HEK293 (cell line): ENCODE data around the gene SYS1.

ENCODE experiments used
- CTCF ChIA-PET: fragments of 350-600 bp; formaldehyde crosslinking; extraction: SDS; loops from one replicate; lab custom pipeline; 2021; ENCODE audit warnings: antibody characterized with exemption; lab: Yijun Ruan, JAX
- POLR2A ChIA-PET: fragments of 300-600 bp; formaldehyde crosslinking; extraction: SDS; loops from one replicate; lab custom pipeline; 2020; ENCODE audit warnings: antibody characterized with exemption, inconsistent platforms; lab: Yijun Ruan, JAX
- H3K27ac ChIP-seq: fragments of 200-500 bp; sonication (Bioruptor generic); 2 replicates; pipeline ENCODE4 v1.5.1; 2014; ENCODE audit warnings: low read depth, low read length, control low read depth, inconsistent platforms; ENCODE audit errors: extremely low read depth
- H3K36me3 ChIP-seq, 2 experiments: fragments of 200-500 bp in 1 of 2; sonication (Bioruptor generic) in 1 of 2; 1 replicate in 1 of 2; 2 replicates in 1 of 2; pipeline ENCODE4 v1.5.1; 2014 to 2017; ENCODE audit warnings: inconsistent platforms in 2 of 2, low read length in 2 of 2; ENCODE audit not compliant: control insufficient read depth in 2 of 2, insufficient read depth in 1 of 2
- H3K4me1 ChIP-seq: fragments of 200-500 bp; sonication (Bioruptor generic); 2 replicates; pipeline ENCODE4 v1.5.1; 2014; ENCODE audit warnings: mild to moderate bottlenecking, low read length, inconsistent platforms; ENCODE audit not compliant: control insufficient read depth, insufficient read depth
- H3K4me3 ChIP-seq: 2 replicates; pipeline ENCODE4 v1.5.1; 2011; ENCODE audit warnings: low read depth, mild to moderate bottlenecking, control low read depth, low read length, moderate library complexity
- H3K9me3 ChIP-seq: fragments of 200-500 bp; sonication (Bioruptor generic); 2 replicates; pipeline ENCODE4 v1.5.1; 2014; ENCODE audit warnings: low read depth, low read length, inconsistent platforms; ENCODE audit not compliant: control insufficient read depth, insufficient read depth
- GLIS2 ChIP-seq: fragments of 450-650 bp; formaldehyde crosslinking; IDR thresholded peaks from 2 replicates; pipeline ENCODE4 v1.5.1; 2016; ENCODE audit warnings: missing biosample characterization, missing genetic modification characterization
- KLF1 ChIP-seq: fragments of 450-650 bp; formaldehyde crosslinking; IDR thresholded peaks from 2 replicates; pipeline ENCODE4 v1.5.1; 2016; ENCODE audit warnings: missing biosample characterization, missing genetic modification characterization
- KLF8 ChIP-seq: fragments of 450-650 bp; formaldehyde crosslinking; IDR thresholded peaks from 2 replicates; pipeline ENCODE4 v1.5.1; 2016; ENCODE audit warnings: missing biosample characterization, missing genetic modification characterization
- REPIN1 ChIP-seq: fragments of 450-650 bp; formaldehyde crosslinking; IDR thresholded peaks from 2 replicates; pipeline ENCODE4 v1.5.1; 2017; ENCODE audit warnings: missing biosample characterization, missing genetic modification characterization, low read depth
- SETDB1 ChIP-seq: IDR thresholded peaks from one replicate; pipeline ENCODE4 v1.6.1; 2017; ENCODE audit warnings: mild to moderate bottlenecking, low read length, moderate library complexity, mixed read lengths; ENCODE audit not compliant: insufficient read length
- SP7 ChIP-seq: fragments of 450-650 bp; formaldehyde crosslinking; IDR thresholded peaks from 2 replicates; pipeline ENCODE4 v1.5.1; 2016; ENCODE audit warnings: missing biosample characterization, missing genetic modification characterization
- TCF7L2 ChIP-seq: IDR thresholded peaks from 2 replicates; pipeline ENCODE4 v1.6.1; 2011; ENCODE audit warnings: low read depth, mild to moderate bottlenecking, inconsistent platforms, low read length, moderate library complexity, borderline replicate concordance
- ZFP69B ChIP-seq: fragments of 450-650 bp; formaldehyde crosslinking; IDR thresholded peaks from 2 replicates; pipeline ENCODE4 v1.5.1; 2016; ENCODE audit warnings: missing biosample characterization, missing genetic modification characterization
- ZNF157 ChIP-seq: fragments of 450-650 bp; formaldehyde crosslinking; IDR thresholded peaks from 2 replicates; pipeline ENCODE4 v1.5.1; 2016; ENCODE audit warnings: missing biosample characterization, missing genetic modification characterization
- ZNF174 ChIP-seq: fragments of 450-650 bp; formaldehyde crosslinking; IDR thresholded peaks from 2 replicates; pipeline ENCODE4 v1.5.0; 2017; ENCODE audit warnings: missing biosample characterization, mild to moderate bottlenecking, missing genetic modification characterization
- ZNF175 ChIP-seq: fragments of 450-650 bp; formaldehyde crosslinking; IDR thresholded peaks from 2 replicates; pipeline ENCODE4 v1.5.1; 2016; ENCODE audit warnings: missing biosample characterization, missing genetic modification characterization
- ZNF248 ChIP-seq: fragments of 450-650 bp; formaldehyde crosslinking; IDR thresholded peaks from 2 replicates; pipeline ENCODE4 v1.5.1; 2017; ENCODE audit warnings: missing biosample characterization, missing genetic modification characterization
- ZNF292 ChIP-seq: fragments of 450-650 bp; formaldehyde crosslinking; IDR thresholded peaks from 2 replicates; pipeline ENCODE4 v1.5.1; 2016; ENCODE audit warnings: low read depth, missing biosample characterization, missing genetic modification characterization, borderline replicate concordance
- ZNF302 ChIP-seq: fragments of 450-650 bp; formaldehyde crosslinking; IDR thresholded peaks from 2 replicates; pipeline ENCODE4 v1.5.1; 2016; ENCODE audit warnings: missing biosample characterization, missing genetic modification characterization, low read depth
- ZNF350 ChIP-seq: fragments of 450-650 bp; formaldehyde crosslinking; IDR thresholded peaks from 2 replicates; pipeline ENCODE4 v1.5.0; 2017; ENCODE audit warnings: missing biosample characterization, mild to moderate bottlenecking, missing genetic modification characterization
- ZNF473 ChIP-seq: fragments of 450-650 bp; formaldehyde crosslinking; IDR thresholded peaks from 2 replicates; pipeline ENCODE4 v1.5.1; 2017; ENCODE audit warnings: missing biosample characterization, missing genetic modification characterization
- ZNF514 ChIP-seq: fragments of 450-650 bp; formaldehyde crosslinking; IDR thresholded peaks from 2 replicates; pipeline ENCODE4 v1.5.1; 2016; ENCODE audit warnings: missing biosample characterization, missing genetic modification characterization
- ZNF561 ChIP-seq: fragments of 450-650 bp; IDR thresholded peaks from 2 replicates; pipeline ENCODE4 v1.5.1; 2018; ENCODE audit warnings: missing biosample characterization, missing genetic modification characterization, borderline replicate concordance
- ZNF610 ChIP-seq: fragments of 450-650 bp; formaldehyde crosslinking; IDR thresholded peaks from 2 replicates; pipeline ENCODE4 v1.5.1; 2016; ENCODE audit warnings: missing biosample characterization, missing genetic modification characterization, borderline replicate concordance
- ZNF785 ChIP-seq: fragments of 450-650 bp; formaldehyde crosslinking; IDR thresholded peaks from 2 replicates; pipeline ENCODE4 v1.5.1; 2016; ENCODE audit warnings: missing biosample characterization, missing genetic modification characterization
- ZNF837 ChIP-seq: fragments of 450-650 bp; formaldehyde crosslinking; IDR thresholded peaks from 2 replicates; pipeline ENCODE4 v1.5.1; 2016; ENCODE audit warnings: missing biosample characterization, missing genetic modification characterization
- TF ChIP-seq, protein P1 (sequence below): fragments of 450-650 bp; formaldehyde crosslinking; IDR thresholded peaks from 2 replicates; pipeline ENCODE4 v1.5.1; 2017; ENCODE audit warnings: missing biosample characterization, missing genetic modification characterization
- TF ChIP-seq, protein P2 (sequence below): fragments of 450-650 bp; formaldehyde crosslinking; IDR thresholded peaks from 2 replicates; pipeline ENCODE4 v1.5.1; 2016; ENCODE audit warnings: missing biosample characterization, missing genetic modification characterization
- TF ChIP-seq, protein P3 (sequence below): fragments of 450-650 bp; formaldehyde crosslinking; IDR thresholded peaks from 2 replicates; pipeline ENCODE4 v1.5.1; 2017; ENCODE audit warnings: missing biosample characterization, missing genetic modification characterization
- TF ChIP-seq, protein P4 (sequence below): fragments of 450-650 bp; formaldehyde crosslinking; IDR thresholded peaks from 2 replicates; pipeline ENCODE4 v1.5.1; 2016; ENCODE audit warnings: missing biosample characterization, missing genetic modification characterization
- TF ChIP-seq, protein P5 (sequence below): fragments of 450-650 bp; formaldehyde crosslinking; optimal IDR thresholded peaks from 2 replicates; pipeline ENCODE3; 2016; ENCODE audit warnings: missing biosample characterization, mild to moderate bottlenecking, missing genetic modification characterization

Gene SYS1

DNA sequence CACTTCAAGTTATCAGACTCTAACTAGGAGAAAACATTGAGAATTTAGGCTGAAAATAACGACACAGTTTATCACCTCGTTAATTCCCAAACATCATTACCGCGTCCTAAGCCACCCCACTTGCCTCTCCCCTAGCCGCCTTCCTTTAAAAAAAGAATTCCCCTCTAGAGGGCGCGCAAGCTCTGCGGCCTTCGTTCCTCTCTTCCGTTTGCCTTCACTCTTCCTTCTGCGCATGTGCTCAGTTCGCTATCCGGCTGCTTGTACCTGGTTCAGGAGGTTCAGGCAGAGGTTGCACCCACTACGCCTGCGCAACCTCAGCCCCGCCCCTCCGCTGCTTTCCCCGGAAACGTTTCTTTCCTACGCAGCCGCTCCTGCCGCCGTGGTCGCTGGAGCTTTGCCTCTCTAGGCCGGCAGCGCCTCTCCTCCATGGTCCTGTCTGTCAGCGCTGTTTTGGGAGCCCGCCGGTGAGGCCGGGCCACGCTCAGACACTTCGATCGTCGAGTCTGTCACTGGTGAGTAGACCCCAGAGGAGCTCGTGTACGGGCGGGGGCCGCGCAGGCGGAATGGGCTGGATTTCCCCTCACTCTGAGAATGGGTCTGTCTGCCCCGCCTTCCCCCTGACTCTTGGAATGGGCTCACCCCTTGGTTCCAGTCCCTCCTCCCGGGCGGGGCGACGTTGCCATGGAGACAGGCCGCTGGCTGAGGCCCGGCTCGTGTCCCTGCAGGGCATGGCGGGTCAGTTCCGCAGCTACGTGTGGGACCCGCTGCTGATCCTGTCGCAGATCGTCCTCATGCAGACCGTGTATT, at the start of gene SYS1:
SYS1 (plus strand) TSS at position 353 of the 807 bp plus-strand sequence; CDS start at position 729, 376 bp downstream.
- Histone ChIP-seq H3K4me3 (peak within 1 kb of the TSS; percentile 66), H3K36me3 (peaks cover 0 to 31% of the 10 kb centered on the region in 2 experiments; a peak in 1 of 3 replicates), H3K27ac (peak within 1 kb of the TSS; percentile 31; the same call in 1 of the 2 replicates), H3K9me3 (no peaks in the 10 kb centered on the region), H3K4me1 (no peaks in the 10 kb centered on the region; the same call in 1 of the 2 replicates)
- ChIA-PET POLR2A (interaction anchor here (0.6 to 2.4 kb wide), 21 partner anchors 9 to 567 kb away, joined by 3 to 31 read pairs (median 6); partner anchors contain the start of genes DBNDD2, DNTTIP1, PIGT and SDC4), CTCF (interaction anchor here (0.6 to 6.5 kb wide), 32 partner anchors 10 to 1807 kb away, joined by 3 to 92 read pairs (median 4); partner anchors contain the start of gene SDC4)
- TF ChIP-seq ZNF175 (tag by site-specific recombination) (no peak), GLIS2 (0 out of 2 replicates have a peak, but pooled peaks have one; percentile 52), REPIN1 (tag by site-specific recombination) (peak; percentile 83; the same call in 1 of the 2 replicates), ZNF157 (tag by site-specific recombination) (no peak), ZNF473 (no peak), ZNF174 (tag by site-specific recombination) (no peak), TCF7L2 (no peak), KLF8 (peak; percentile 83; the same call in 1 of the 2 replicates), ZNF514 (no peak), ZNF350 (tag by site-specific recombination) (no peak), KLF1 (tag by site-specific recombination) (peak; percentile 63), ZNF561 (peak; percentile 80), ZNF248 (tag by site-specific recombination) (no peak), ZFP69B (tag by site-specific recombination) (peak; percentile 95), SETDB1 (no peak), ZNF610 (tag by site-specific recombination) (peak; percentile 99), ZNF302 (no peak), ZNF292 (tag by site-specific recombination) (no peak), ZNF837 (no peak), SP7 (peak; percentile 86), ZNF785 (tag by site-specific recombination) (no peak)
- TF ChIP-seq, protein P1, sequence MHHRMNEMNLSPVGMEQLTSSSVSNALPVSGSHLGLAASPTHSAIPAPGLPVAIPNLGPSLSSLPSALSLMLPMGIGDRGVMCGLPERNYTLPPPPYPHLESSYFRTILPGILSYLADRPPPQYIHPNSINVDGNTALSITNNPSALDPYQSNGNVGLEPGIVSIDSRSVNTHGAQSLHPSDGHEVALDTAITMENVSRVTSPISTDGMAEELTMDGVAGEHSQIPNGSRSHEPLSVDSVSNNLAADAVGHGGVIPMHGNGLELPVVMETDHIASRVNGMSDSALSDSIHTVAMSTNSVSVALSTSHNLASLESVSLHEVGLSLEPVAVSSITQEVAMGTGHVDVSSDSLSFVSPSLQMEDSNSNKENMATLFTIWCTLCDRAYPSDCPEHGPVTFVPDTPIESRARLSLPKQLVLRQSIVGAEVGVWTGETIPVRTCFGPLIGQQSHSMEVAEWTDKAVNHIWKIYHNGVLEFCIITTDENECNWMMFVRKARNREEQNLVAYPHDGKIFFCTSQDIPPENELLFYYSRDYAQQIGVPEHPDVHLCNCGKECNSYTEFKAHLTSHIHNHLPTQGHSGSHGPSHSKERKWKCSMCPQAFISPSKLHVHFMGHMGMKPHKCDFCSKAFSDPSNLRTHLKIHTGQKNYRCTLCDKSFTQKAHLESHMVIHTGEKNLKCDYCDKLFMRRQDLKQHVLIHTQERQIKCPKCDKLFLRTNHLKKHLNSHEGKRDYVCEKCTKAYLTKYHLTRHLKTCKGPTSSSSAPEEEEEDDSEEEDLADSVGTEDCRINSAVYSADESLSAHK (tag by site-specific recombination), result no peak
- TF ChIP-seq, protein P2, sequence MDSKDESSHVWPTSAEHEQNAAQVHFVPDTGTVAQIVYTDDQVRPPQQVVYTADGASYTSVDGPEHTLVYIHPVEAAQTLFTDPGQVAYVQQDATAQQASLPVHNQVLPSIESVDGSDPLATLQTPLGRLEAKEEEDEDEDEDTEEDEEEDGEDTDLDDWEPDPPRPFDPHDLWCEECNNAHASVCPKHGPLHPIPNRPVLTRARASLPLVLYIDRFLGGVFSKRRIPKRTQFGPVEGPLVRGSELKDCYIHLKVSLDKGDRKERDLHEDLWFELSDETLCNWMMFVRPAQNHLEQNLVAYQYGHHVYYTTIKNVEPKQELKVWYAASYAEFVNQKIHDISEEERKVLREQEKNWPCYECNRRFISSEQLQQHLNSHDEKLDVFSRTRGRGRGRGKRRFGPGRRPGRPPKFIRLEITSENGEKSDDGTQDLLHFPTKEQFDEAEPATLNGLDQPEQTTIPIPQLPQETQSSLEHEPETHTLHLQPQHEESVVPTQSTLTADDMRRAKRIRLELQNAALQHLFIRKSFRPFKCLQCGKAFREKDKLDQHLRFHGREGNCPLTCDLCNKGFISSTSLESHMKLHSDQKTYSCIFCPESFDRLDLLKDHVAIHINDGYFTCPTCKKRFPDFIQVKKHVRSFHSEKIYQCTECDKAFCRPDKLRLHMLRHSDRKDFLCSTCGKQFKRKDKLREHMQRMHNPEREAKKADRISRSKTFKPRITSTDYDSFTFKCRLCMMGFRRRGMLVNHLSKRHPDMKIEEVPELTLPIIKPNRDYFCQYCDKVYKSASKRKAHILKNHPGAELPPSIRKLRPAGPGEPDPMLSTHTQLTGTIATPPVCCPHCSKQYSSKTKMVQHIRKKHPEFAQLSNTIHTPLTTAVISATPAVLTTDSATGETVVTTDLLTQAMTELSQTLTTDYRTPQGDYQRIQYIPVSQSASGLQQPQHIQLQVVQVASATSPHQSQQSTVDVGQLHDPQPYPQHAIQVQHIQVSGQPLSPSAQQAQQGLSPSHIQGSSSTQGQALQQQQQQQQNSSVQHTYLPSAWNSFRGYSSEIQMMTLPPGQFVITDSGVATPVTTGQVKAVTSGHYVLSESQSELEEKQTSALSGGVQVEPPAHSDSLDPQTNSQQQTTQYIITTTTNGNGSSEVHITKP (tag by site-specific recombination), result peak; percentile 100
- TF ChIP-seq, protein P3, sequence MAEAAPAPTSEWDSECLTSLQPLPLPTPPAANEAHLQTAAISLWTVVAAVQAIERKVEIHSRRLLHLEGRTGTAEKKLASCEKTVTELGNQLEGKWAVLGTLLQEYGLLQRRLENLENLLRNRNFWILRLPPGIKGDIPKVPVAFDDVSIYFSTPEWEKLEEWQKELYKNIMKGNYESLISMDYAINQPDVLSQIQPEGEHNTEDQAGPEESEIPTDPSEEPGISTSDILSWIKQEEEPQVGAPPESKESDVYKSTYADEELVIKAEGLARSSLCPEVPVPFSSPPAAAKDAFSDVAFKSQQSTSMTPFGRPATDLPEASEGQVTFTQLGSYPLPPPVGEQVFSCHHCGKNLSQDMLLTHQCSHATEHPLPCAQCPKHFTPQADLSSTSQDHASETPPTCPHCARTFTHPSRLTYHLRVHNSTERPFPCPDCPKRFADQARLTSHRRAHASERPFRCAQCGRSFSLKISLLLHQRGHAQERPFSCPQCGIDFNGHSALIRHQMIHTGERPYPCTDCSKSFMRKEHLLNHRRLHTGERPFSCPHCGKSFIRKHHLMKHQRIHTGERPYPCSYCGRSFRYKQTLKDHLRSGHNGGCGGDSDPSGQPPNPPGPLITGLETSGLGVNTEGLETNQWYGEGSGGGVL, result no peak
- TF ChIP-seq, protein P4, sequence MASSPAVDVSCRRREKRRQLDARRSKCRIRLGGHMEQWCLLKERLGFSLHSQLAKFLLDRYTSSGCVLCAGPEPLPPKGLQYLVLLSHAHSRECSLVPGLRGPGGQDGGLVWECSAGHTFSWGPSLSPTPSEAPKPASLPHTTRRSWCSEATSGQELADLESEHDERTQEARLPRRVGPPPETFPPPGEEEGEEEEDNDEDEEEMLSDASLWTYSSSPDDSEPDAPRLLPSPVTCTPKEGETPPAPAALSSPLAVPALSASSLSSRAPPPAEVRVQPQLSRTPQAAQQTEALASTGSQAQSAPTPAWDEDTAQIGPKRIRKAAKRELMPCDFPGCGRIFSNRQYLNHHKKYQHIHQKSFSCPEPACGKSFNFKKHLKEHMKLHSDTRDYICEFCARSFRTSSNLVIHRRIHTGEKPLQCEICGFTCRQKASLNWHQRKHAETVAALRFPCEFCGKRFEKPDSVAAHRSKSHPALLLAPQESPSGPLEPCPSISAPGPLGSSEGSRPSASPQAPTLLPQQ (tag by site-specific recombination), result peak; percentile 96
- TF ChIP-seq, protein P5, sequence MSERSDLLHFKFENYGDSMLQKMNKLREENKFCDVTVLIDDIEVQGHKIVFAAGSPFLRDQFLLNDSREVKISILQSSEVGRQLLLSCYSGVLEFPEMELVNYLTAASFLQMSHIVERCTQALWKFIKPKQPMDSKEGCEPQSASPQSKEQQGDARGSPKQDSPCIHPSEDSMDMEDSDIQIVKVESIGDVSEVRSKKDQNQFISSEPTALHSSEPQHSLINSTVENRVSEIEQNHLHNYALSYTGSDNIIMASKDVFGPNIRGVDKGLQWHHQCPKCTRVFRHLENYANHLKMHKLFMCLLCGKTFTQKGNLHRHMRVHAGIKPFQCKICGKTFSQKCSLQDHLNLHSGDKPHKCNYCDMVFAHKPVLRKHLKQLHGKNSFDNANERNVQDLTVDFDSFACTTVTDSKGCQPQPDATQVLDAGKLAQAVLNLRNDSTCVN (tag by site-specific recombination), result peak; percentile 62
